Measurements from ENCODE around the gene CD44.

The CD44 gene

GRCh38 chr11:35241083-35241482 lies 102.1 kb downstream of the CD44 start:
- no peak for DNase-seq

DNA sequence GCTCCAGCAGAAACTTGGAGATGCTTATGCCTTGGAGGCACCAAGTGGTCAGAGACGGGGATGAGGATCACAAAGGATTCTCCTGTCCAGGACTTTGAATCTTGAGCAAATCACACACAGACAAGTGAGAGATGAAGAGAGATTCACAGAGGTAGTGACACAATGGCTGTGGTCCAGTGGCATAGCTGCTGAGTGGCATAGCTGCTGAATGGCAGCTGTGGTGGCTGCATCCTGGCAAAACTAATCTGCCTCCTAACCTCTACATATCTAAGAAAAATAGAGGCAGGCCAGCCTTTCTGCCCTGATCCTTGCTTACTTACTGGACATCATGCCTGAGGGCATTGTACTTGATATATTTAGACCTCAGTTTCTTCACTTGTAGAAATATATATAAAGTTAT lies 102.6 kb downstream of the CD44 start:
- DNase-seq, result no peak

GRCh38 chr11:35242412-35243242 lies 103.7 kb downstream of the CD44 start:
- no peak for DNase-seq

DNA sequence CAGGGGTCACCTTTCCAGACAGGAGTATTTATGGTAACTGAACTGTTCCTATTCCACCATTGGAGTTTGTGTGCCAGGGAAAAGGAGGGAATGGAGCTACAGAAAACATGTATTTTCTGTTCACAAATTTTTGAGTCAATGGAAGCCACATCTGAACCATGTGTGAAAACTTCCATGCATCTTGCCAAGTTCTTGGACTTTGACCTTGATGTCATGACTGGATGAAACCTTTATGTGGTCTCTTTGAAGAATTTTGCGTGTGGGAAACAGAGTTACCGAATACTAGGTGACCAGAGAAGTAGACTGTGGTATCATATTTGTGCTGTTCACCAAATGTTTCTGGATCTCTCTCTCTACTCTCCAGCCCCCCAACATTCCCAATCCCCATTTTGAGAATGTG lies 104.8 kb downstream of the CD44 start:
- no peak for DNase-seq

- DNase-seq, result no peak
Observed at GRCh38 chr11:35245056-35245455, 106.1 kb downstream of the CD44 start.

GRCh38 chr11:35245786-35246185 lies 106.8 kb downstream of the CD44 start:
- DNase-seq, result no peak

- DNase-seq, result no peak
Observed at GRCh38 chr11:35246745-35247144, 107.8 kb downstream of the CD44 start.

DNA sequence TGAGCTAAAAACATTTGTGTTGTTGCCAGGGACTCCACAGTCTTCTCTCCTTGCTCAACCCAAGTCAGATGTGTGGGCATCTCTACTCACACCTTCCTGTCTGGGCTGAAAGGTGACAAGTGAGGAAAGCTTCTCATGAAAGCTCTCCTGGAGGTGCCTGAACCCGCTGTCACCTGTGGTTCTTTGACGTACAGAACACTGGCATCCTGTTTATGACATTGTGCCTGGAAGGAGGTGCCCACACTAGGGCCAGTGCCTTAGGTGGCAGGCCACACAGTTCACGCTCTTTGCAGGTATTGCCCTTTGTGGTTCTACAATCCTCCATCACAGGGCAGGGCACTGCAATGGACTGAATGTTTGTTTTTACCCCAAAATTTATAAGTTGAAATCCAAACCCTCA lies 108.5 kb downstream of the CD44 start:
- DNase-seq, result no peak

DNA sequence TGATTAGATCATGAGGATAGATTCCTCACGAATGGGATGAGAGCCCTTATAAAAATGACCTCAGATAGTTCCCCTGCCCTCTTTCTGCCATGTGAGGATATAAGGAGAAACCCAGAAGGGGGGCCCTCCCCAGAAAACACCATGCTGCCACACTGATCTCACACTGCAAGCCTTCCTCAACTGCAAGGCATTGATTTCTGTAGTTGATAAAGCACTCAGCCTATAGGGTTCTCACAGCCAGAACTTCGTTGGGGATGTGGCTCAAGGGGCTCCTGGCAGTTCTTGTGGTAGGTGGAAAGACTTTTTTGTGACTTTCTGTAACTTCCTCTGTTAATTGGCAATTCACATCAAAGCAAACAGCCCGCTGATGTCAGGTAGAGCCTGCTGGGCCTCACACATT lies 108.9 kb downstream of the CD44 start:
- no peak for DNase-seq

DNA sequence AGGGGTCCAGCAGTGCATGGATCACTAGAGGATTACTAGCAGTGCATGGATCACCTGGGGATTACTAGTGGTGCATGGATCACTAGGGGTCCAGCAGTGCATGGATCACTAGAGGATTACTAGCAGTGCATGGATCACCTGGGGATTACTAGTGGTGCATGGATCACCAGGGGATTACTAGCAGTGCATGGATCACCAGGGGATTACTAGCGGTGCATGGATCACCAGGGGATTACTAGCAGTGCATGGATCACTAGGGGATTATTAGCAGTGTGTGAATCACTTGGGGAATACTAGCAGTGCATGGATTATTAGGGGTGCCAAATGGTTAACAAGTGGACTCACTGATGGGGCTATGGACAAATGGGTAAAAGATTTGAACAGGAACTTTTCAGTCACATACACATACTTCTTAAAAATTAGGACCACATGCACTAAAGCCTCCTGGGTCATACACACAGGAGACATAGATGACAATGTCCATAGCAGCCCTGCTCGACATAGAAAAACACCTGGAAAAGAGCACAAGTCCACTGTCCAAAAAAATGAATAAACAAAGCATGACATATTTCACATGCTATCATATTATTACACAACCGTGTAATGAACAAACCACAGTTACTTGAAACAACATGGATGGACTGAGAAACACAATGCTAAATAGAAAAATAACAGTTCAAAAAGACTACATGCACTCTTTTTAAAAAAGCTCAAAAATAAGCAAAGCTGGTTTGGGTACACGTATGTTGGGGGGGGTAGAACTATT lies 109.8 kb downstream of the CD44 start:
- no peak for DNase-seq

- no peak for DNase-seq
Observed at GRCh38 chr11:35250192-35250591, 111.2 kb downstream of the CD44 start.

DNA sequence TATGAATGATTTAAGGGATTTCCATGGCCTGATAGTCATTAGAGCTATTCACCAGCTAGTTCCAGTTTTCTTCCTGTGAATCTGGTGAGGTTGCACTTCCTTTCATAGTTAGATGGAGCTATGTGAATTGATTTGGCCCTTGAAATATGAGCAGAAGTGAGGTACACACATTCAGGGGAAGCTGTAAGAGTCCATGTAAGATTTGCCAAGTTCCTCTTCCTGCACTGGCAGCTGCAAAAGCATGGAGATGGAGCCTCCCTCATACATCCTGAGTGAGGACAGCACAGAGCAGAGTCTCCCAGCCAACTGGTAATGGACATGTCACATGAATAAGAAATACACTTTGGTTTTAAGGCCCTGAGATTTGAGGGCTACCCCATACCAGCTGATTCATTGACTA lies 111.7 kb downstream of the CD44 start:
- no peak for DNase-seq

GRCh38 chr11:35253237-35253636 lies 114.3 kb downstream of the CD44 start:
- DNase-seq, result no peak

- no peak for DNase-seq
Observed at GRCh38 chr11:35255514-35255913, 116.5 kb downstream of the CD44 start.

DNA sequence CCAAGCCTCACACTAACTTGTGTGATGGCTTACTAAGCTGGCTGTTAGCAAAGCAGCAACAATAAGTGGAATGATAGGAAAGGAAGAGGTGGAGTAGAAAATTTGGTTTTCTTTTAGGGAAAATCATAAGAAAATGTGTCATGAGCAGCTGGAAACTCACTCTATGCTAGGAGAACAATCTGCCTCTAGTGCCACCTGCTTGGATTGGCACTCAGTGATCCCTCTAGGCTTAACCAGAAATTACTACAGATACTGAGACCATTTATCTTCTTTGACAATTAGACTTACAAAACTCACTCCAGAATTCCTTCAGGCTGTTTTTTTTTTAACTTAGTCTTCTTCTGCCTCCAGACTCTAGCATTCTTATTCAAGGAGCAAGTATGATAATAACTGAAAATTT lies 117.3 kb downstream of the CD44 start:
- no peak for DNase-seq

DNA sequence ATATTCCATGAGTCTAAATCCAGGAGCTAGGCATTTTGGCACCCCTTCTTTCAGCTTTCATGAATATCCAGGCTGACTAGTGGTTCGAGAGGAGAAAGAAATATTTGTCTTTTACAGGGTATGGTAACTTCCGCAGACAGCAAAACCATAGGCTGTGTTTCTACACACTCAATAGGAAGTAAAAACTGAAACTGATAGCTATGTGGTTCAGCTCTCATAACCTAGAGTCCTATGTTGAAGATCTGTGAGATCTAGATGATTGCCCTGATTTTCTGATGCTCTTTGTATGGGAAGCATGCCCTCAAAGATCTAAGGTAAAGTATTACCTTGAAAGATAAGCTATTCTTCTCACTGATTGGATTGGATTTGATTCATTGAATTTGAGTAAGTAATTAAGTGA lies 118.3 kb downstream of the CD44 start:
- DNase-seq, result no peak

DNA sequence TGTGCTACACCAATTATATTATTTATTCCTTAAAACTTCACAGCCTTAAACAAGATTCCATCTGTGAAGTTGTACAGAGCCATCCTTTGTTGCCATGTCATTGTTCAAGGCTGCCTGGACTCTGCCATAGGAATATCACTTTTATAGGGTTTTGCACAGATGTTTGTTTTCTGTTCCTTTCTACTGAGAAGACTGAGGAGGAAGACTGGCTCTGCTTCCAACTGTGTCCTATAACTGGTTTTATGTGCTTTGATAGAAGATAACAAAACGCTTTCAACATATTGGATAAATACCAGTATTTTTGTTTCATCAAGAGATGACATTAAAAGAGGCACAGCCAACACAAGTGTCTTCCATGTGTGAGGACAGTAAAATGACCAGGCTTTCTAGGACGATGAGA lies 120.6 kb downstream of the CD44 start:
- no peak for DNase-seq

GRCh38 chr11:35260342-35260985 lies 121.5 kb downstream of the CD44 start:
- DNase-seq, result no peak

- no peak for DNase-seq
Observed at GRCh38 chr11:35261197-35261596, 122.2 kb downstream of the CD44 start.

GRCh38 chr11:35262056-35262455 lies 123.1 kb downstream of the CD44 start:
- DNase-seq, result no peak

DNA sequence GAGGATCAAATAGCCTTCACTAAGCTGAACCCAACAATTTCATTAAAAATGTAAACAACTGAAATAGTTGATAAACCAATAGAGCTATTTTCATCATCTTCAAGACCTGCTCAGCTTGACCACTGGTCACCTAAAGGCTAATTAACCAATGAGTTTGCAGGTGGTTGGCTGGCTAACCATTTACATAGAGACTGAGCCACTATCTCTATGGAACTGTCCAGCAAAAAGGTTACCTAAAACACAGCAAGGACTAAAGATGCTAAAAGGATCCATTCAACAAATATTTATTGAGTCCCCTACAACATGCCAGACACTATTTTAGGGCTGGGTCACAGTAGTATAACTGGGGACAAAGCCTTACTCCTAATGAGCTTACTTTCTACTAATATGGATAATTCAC lies 123.8 kb downstream of the CD44 start:
- DNase-seq, result no peak

DNA sequence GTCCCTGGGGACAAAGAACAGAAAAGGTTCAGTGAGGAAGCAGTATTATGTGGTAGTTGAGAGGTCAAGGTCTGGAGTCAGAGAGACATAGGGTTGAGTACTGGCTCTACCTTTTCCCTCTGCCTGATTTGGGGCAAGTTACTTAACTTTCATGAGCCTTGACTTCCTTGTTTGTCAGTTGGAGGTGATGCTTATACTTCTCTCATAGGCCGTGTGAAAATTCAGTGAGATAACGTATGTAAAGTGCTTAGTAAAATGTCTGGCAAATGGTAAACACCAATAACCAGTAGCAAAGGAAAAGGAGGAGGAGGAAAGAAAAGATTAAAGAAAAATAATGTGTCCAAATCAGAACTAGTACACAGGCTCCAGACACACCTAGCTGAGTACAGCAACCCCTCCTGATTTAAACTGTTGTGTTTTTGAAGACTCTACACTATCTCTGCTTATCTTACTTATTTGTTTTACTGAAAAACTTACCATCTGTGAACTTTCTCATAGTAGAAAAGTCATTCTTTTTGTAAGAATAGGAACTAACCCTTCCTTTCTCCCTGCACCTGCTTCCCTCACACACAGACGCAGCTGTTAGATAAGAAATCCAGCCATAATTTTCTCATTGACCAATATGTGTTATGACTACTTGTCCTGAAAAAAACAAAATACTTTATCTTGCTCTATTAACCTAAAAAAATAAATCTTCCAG lies 126.9 kb downstream of the CD44 start:
- no peak for DNase-seq

DNA sequence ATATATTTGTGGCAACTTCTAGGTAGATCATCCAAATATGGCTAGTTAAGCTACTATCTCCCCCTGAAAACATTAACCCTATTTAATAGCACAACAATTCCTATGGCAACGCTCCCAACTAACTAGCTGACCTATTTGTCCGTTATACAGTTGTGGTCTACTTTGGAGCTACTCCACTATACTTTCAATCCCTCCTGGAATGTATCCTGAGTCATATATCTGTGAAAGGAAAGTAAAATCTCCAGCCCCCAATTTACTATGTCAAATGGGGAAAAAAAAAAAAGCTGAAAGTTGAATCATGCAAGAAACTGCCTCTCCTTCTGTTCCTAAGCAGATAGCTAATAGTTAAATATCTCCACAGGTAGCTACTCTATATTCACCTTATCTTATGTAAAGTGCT lies 128.5 kb downstream of the CD44 start:
- DNase-seq, result no peak
